ENCODE measurements around the gene LRRC27.
"Not testable (repeated sequence)": the region's sequence is repeated elsewhere in the genome, so short reads cannot be mapped to it uniquely, and the experiment has no call there.

Gene LRRC27

DNA sequence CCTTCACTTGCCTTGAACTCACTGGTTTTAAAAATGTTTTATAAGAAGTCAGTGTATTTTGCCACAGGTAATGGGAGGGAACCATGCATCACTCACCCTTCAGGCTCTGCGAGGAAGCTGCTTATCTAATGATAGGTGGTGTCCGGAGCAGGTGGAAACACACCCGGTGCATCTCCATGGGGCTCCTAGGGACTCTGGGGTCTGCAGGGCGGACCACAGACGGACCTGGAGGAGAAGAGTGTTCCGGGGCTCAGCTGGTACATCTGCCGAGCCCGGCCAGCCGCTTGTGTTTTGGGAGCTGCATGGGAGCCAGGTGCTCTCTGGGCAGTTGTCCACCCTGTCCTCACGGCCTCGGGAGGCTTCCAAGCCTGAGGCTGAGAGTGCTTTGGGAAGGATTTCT, 7.3 kb downstream of the LRRC27 start:
- no peak for FAIRE-seq

DNA sequence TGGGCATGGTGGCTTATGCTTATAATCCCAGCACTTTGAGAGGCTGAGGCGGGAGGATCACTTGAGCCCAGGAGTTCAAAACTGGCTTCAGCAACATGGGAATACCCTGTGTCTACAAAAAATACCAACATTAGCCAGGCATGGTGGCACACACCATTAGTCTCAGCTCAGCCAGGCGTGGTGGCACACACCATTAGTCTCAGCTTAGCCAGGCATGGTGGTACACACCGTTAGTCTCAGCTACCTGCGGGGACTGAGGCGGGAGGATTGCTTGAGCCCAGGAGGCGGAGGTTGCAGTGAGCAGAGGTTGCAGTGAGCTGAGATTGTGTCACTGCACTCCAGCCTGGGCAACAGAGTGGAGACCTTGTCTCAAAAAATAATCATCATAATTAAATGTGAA, 9.0 kb downstream of the LRRC27 start:
- FAIRE-seq = no peak

DNA sequence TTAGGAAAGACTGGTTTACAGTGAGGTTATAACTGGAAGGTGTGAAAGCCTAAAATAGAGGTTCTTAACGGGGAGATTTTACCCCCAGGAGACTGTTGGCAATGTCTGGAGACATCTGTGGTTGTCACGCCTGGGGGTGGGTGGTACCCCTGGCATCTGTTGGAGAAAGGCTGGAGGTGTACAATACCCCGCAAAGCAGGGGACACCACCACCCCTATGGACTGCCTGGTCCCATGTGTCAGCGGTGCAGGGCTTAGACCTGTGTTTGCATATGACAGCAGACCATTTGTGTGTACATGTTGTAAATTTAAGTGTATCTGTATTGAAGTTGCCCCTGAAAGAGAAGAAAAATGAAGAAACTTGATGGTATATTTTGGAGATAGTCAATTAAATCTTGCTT, 9.8 kb downstream of the LRRC27 start:
- no peak for FAIRE-seq

DNA sequence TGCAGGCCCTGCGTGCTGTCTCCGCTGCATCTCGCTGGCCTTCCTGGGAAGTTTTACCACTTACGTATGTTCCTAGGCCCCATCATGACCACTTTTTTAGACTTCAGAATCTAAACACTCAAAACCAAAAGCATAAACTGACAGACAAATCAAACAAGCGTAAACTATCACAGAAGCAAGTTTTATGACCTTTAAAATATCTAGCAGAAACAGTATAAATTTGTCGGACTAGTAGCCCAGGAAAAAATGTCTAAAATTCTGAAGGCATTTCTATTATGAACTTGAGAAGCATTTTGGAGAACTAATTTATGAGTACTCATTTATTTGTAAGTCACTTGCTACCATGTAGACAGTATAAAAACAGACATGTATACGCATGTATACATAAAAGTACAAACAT, 10.6 kb downstream of the LRRC27 start:
- no peak for FAIRE-seq

DNA sequence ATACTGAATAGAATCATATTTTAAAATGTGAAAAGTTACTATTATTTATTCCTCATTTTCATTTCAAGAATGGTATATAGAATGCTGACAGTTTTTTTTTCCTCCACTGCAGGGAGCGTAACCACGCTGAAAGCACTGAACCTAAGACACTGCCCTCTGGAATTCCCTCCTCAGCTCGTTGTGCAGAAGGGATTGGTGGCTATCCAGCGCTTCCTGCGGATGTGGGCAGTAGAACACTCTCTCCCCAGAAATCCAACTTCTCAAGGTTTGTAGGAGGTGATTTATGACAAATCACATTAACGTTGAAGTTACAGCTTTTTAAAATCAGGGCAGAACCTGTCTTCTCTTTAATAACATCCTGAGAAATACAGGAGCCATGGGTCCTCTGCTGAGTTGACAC, 12.4 kb downstream of the LRRC27 start:
- no peak for FAIRE-seq

DNA sequence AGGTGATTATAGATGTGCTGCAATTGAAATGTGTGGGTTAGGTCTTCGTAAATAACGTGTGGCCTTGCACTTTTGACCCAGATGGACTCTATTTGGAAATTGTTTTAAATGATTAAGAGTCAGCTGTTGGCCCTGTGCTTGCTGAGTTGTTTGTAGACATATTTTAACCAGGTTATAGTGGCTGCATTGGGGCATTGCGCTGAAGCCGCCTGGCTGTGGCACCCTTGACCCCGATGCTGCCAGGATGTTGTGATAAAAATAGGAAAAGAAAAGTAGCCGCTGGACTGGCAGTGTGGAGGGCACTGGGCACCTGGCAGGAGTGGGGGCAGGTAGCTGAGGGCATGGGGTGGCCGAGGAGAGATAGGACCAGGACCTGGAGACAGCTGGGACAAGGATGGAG, 13.4 kb downstream of the LRRC27 start:
- FAIRE-seq = no peak

DNA sequence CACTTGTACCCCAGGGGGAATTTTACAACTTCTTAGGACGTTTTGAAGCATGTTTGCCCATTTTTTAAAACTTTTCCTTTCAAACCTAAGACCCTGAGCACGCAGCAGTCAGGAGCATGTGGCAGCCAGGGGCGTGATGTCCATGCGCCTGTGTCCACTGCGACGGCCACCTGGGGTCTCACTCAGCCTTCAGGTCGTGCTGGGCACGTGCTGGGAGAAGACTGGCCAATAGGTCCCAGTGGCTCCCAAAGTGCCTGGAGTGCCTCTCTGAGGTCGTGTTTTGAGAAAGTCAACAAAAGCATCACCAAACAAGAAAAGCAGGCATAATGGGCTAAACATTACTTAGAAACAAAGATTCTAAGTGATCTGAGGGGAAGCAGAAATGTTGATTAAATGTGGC, 14.8 kb downstream of the LRRC27 start:
- no peak for FAIRE-seq

DNA sequence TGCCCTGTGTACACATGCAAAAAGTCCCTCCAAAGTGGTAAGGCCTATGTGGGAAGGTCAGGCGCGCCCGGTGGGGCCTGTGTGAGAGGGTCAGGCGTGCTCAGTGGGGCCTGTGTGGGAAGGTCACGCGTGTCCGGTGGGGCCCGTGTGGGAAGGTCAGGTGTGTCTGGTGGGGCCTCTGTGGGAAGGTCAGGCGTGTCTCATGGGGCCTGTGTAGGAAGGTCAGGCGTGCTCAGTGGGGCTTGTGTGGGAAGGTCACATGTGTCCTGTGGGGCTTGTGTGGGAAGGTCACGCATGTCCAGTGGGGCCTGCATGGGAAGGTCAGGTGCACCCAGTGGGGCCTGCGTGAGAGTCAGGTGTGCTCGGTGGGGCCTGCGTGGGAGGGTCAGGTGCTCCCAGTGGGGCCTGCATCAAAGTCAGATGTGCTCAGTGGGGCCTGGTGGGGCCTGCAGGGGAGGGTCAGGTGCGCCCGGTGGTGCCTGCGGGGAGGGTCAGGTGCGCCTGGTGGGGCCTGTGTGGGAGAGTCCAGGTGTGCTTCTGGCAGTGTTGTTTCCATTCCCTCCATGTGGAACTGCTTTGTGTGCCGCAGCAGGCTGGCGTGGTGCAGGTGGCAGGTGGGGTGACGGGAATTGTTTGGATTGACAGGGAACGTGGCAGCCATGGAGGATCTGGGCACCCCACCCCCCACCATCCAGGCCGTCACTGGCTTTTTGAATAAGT, 15.4 kb downstream of the LRRC27 start:
- FAIRE-seq = no peak

DNA sequence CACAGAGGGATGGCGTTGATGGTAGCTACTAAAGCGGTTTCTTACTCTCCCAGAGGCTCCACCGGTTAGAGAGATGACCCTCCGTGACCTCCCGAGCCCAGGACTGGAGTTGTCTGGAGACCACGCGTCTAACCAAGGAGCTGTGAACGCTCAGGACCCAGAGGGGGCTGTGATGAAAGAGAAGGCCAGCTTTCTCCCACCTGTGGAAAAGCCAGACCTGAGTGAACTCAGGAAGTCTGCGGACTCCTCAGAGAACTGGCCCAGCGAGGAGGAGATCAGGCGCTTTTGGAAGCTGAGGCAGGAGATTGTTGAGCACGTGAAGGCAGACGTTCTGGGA, 15.9 kb downstream of the LRRC27 start:
- FAIRE-seq = no peak

DNA sequence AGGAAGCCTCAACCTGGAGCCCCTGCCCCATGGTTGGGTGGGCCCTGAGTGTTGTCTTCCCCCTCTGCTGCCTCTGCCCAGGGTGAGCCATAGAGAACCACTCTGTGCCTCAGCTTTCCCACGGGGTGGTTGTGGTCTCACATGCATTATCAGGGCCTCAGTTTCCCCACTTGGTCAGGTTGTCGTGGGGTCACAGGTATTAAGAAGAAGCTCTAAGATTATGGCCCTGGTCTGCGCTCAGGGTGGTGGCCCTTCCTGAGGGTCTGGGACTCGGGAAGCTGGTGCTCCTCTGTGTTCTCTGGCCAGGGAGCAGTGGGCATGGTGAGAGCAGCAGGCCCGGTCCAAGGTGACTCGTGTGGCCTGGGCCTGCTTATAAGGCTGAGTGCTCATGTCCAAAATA, 17.8 kb downstream of the LRRC27 start:
- no peak for FAIRE-seq

DNA sequence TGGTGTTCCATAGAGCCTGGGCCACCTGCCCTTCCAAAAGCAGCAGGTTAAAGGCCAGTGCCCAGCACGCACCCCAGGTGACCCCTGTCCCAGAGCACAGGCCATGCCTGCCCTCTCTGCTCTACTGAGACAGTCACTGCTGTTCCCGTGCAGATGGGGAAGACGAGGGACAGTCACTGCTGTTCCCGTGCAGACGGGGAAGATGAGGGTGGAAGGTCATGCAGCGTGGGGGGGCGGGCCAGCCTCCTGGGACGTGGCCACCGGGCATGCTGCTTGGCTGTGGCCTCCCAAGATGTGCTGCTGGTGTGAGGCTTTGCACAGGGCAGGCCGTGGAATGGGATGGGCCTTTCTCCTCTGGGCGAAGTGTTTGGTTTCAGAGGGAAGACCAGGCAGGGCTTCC, 18.4 kb downstream of the LRRC27 start:
- FAIRE-seq = no peak

DNA sequence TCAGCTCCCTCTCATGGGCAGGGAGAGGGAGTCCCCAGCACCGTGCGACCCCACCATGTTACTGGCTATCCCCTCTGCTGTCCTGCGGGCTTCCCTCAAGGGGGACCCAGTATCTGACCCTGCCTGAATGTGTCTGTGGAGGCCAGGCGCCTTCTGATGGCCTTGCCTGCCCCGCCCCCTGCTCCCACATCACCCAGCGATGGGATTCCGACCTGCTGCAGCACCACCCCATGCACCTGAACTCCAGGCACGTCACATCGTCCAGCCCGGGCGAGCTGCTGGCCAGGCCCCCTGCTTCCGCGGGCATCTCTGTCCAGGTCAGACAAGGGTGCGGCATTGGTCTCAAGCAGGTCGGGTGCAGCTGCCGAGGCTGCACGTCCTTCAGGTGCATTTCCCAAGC, 19.0 kb downstream of the LRRC27 start:
- FAIRE-seq = no peak

DNA sequence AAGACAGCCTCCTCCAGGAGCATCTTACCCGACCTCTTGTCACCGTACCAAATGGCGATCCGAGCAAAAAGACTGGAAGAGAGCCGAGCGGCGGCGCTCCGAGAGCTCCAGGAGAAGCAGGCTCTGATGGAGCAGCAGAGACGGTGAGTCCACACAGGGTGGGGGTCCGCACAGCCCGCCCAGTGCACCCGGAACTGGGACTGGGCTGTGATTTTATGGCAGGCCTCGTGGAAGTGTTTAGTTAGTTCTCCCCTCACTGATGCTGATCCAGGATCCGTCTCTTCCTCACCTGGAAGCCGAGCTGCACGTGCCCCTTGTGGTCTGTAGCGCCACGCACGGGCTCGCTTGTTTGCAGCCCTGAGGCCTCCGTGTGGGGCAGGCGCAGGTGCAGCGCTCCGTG, 19.6 kb downstream of the LRRC27 start:
- FAIRE-seq = no peak

DNA sequence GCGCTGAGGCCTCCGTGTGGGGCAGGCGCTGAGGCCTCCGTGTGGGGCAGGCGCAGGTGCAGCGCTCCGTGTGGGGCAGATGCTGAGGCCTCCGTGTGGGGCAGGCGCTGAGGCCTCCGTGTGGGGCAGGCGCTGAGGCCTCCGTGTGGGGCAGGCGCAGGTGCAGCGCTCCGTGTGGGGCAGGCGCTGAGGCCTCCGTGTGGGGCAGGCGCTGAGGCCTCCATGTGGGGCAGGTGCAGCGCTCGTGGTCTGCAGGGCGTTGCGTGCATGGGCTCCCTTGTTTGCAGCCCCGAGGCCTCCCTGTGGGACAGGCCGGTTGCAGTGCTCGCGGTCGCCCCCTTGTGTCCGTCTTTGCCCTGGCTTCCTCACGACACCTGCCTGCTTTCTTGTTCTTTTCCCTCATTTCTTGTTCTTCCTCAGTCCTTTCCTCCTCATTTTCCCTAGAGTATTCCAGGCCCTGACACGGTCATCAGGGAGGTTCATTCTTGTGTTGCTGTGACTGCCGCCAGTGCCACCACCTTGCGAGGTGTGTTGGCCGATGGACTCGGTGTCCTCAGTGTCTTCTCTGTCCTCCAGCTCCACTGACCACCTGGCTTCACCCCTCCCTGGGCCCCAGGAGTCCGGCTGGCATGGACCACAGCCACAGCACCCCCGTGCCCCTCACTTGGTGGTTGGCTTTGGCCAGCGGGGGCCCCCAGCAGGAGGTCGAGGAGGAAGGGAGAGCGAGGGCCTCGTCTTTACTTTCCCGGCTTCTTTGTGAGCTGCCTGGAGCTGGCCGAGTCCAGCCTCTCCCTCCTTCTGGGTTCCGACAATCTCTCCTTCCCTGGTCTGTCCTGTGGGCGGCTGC, 20.7 kb downstream of the LRRC27 start:
- not testable (repeated sequence) for FAIRE-seq

DNA sequence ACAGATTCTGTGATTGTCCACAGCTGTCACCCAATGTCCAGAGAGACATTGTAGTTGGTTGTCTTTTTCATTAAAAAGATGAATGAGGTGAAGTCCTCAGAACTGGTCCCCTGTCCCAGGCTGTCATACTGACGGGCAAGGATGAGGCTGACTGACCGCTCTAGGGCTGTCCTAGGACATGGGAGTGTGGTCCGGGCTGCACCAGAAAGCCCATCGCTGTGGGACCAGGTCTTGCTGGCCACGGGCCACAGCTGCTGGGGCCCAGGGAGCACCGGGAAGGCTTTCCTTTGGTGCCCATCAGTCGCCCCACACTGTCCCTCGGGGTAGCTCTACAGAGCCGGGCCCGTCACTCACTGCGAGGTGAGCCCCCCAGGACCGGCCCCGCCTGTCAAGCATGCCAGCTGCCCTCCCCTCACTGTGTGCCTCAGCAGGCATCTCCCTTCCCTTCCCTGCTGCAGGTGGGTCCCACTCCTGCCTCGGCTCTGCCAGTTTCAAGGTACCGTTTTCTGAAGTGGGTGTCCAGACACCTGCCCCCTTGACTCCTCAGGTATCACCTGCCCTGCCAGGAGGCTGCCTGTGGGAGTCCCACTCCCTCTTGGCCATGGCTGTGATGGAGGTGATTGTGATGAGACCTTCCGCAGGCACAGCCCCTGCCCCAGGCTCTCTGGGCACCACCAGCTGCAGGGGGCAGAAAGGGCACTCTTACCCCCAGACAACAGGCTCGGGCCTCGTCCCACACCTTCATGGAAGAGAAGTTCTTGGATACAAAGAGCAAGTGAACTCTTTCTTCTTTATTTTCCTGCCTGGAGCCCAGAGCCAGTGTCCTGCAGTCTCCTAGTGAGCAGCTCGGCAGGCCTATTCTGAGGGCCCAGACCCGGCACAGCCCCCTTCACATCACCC, 21.7 kb downstream of the LRRC27 start:
- FAIRE-seq = no peak

DNA sequence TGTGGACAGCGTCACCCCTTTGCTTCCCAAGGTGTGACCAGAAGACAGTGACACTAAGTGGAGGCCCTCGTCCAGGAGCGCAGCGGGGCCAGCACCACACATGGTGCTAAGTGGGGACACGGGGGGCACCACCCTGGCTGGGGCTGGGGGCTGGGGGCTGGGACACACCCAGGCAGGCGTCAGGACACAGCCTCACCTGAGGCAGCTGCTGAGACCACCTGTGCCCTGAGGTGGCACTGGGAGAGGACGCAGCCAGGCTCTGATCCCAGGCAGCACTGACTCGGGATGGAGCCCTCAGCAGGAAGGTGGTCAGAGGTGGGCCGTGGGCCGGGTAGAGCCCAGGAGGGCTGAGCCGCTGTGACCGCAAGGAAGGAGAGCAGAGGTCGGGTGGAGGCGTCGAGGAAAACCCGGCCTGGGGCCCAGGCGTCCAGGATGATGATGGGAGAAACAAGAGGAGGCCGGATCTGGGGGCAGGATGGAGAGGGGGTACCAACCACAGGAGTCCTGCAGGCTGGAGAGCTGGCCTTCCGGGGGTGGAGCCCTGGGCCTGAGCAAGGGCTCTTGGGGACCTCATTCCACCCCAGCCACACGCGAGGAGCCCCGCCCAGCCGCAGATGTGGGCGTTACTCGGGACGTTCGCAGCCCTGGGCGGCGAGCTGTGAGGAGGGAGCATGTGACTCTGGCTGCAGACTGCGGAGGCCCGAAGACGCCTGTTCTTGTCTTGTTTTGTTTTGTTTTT, 22.5 kb downstream of the LRRC27 start:
- no peak for FAIRE-seq

DNA sequence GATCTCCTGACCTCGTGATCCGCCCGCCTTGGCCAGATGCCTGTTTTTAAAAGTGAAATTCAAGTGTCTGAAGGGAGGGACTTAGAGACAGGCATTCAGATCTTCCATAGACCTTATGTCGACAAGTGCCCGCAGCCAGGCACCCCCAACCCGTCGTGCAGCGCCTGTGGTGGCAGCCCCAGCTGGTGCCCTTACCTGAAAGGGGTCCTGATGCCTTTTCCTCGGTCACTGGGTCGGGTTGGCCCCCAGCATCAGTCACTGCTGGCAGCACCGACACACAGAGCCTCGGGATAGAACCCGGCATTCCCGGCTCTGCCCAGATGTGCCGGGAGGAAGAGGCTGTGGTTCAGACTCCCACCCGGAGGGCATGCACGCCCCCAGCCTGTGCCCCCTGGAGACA, 23.3 kb downstream of the LRRC27 start:
- FAIRE-seq = no peak

DNA sequence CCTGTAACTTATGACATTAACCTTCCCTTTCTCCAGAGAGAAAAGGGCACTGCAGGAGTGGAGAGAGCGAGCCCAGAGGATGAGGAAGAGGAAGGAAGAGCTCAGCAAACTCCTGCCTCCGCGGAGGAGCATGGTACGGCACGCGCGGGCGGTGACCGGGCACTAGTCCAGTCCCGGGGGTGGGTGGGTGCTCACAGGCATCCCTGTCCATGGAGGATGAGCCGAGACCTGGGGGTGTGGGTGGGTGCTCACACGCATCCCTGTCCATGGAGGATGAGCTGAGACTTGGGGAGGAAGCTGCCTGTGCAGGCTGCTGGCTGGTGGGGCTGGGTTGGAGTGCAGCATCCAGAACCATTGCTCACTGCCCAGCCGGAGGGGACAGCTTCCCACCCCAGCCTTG, 23.8 kb downstream of the LRRC27 start:
- FAIRE-seq = no peak

DNA sequence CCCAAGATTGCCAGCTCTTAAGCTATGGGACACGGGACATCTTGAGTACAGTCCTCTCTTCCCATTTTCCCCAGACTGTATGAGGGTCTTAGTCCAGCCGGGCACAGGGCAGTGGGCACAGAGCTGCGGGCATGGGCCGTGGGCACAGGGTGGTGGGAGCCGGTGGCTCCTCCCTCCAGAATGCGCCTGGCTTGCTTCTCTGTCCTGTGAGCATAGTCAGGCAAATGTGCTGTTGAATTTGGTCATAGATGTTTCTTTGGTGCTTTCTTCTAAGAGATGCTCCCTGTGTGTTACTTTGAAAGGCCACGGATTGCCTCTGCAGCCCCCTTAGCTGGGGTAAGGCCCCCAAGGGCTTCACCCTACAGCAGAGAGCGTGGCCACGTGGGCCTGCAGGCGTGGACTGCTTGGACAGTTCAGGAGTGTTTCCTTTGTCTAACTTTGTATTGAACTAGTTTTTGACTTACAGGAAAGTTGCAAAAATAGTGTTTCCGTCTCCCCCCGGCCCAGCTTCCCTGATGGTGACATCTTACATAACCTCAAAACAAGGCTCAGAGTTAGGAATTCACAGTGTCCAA, 24.7 kb downstream of the LRRC27 start:
- no peak for FAIRE-seq

DNA sequence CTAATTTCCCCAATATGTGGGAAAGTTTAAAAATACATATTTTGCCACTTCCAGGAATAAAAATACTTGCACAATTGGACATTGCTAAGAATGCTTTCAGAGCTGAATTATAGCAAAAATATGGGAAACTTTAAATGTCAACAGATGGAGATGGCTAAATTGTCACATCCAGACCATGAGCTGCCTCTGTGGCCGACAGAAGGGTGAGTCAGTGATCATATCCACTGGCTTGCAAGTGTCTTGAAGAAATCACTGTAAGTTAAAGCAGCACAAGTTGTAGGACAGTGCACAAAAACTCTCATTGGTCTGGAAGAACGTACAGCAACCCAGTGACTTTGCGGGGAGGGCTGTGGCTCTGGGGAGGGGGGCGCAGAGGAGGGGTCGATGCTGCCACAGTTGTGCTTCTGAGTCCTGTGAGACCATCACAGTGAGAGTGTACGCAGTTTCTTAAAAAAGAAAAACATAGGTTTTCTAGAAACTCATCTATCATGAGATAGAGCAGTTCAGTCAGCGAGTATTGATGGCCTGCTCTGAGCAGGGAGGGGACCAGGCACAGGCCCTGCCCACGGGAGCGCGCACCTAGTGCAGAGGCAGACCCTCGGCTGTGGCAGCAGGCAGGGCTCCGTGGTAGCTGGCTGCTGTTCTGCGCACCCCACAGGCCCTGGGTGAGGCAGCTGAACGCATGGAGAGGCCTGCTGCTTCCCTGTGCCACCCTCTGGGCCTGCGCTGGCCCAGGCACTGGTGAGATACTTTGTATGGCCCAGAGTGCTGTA, 25.5 kb downstream of the LRRC27 start:
- no peak for FAIRE-seq

DNA sequence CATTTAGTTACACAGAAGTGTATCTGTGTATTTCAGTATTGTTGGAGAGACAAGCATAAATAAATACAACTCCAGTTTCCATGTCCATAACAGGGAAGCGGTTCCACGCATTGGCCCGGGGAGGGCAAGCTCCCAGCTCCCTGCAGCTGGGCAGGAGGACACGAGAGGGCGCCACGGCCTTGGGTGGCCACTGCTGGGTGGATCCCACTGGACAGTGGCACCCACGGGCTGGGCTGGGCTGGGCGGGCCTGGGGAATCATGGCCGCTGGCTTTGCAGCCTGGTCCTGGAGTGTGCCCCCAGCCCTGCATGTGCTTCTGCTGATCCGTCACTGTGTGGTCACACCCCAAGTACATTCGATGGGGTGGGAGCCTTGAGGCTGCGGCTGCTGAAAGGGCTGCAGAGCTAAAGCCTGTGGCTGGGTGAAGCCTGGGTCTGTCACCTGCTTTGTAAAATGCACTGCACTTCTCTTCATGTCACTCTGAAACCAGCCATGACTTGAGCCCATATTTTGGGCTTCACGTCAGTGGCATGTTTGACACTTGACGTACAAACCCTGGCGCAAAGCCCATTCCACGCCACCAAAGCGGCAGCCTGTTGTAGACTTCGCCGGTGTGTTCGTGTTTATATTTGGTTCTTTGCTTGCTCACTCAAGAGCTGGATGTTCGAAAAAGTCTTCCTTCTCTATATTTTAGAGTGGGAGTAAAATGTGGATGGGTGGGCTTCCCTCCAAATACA, 27.5 kb downstream of the LRRC27 start:
- FAIRE-seq = no peak
